Tibial artery (tissue), 4 donors: ENCODE data around the gene OPN4.
"Not testable (repeated sequence)": the region's sequence is repeated elsewhere in the genome, so short reads cannot be mapped to it uniquely, and the experiment has no call there.

Experiments
- DNase-seq, 2 donors: peaks; one replicate each; pipeline ENCODE4 v3.0.0-alpha.2; 2019
- H3K27ac ChIP-seq, 2 donors: fragments of 200-600 bp; sonication (generic) in 1 of 2; 1 replicate in 1 of 2; 2 replicates in 1 of 2; pipeline ENCODE4 v1.5.1; 2018 to 2019; ENCODE audit warnings: mild to moderate bottlenecking in 1 of 2
- H3K27me3 ChIP-seq, 2 donors: fragments of 200-600 bp; sonication (generic) in 1 of 2; one replicate each; pipeline versions ENCODE4 v1.5.1 to v1.6.0; 2016 to 2019
- H3K36me3 ChIP-seq, 3 donors: fragments of 200-600 bp; sonication (generic) in 2 of 3; one replicate each; pipeline ENCODE4 v1.5.1; 2016 to 2019; ENCODE audit warnings: mild to moderate bottlenecking in 2 of 3
- H3K4me1 ChIP-seq, 4 donors: fragments of 200-600 bp; sonication (generic) in 2 of 4; 1 replicate in 3 of 4; 2 replicates in 1 of 4; pipeline ENCODE4 v1.5.1; 2016 to 2019
- H3K4me3 ChIP-seq, 2 donors: fragments of 200-600 bp; sonication (generic) in 1 of 2; 1 replicate in 1 of 2; 2 replicates in 1 of 2; pipeline ENCODE4 v1.5.1; 2018 to 2019; ENCODE audit warnings: mild to moderate bottlenecking in 2 of 2
- H3K9me3 ChIP-seq, 3 donors: fragments of 200-600 bp; sonication (generic) in 1 of 3; one replicate each; pipeline ENCODE4 v1.5.1; 2016 to 2019
- intact Hi-C: fragments of 100-400 bp; cut with DNase I; formaldehyde crosslinking; loops from one replicate; pipeline ENCODE4 v1.15.0; 2023; ENCODE audit warnings: low total_unique reads
- TF ChIP-seq, protein P1 (sequence below), 2 experiments: fragments of 200-600 bp in 1 of 2; fragments of 450-650 bp in 1 of 2; IDR thresholded peaks; one replicate each; pipeline ENCODE4 v1.5.1; 2017 to 2019; ENCODE audit warnings: antibody characterized with exemption in 2 of 2, mild to moderate bottlenecking in 1 of 2, moderate library complexity in 1 of 2

The OPN4 gene

DNA sequence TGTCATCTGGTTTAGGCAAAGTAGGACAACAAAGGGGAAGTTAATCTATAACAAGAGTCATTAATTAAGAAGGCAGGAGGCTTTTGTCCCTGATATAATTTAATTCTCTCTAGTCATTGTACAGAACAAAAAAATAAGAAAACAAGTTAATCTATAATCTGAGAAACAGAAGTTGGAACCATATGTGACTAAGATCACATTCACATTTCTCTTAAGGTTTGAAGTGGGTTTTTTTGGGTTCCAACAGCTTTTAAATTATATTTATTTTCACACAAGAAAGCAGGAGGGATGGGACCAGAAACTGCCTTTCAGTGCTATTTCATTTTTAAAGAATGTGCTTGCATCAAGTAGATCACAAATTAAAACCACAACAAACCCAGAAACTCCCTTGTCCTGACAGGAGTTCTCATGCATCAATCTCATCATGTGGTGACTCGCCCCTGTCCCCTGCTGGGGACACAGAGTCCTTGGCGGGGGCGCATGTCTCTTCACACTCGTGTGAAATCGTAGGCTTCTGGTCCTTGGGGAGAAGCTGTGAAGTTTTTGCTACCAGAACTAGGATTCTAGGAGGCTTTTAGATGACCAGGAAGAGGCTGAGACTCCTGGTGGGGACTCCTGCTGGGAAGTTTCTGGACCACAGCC is 10.1 kb upstream of the OPN4 start:
- Histone ChIP-seq H3K27me3 (no peaks in the 10 kb centered on the region), H3K36me3 (no peaks in the 10 kb centered on the region), H3K9me3 (no peaks in the 10 kb centered on the region), H3K27ac (peak overlapping the region; percentile 46 to 58), H3K4me3 (no peak overlapping the region), H3K4me1 (peaks cover 0 to 46% (median 19%) of the 10 kb centered on the region in 4 donors)
- TF ChIP-seq, protein P1, sequence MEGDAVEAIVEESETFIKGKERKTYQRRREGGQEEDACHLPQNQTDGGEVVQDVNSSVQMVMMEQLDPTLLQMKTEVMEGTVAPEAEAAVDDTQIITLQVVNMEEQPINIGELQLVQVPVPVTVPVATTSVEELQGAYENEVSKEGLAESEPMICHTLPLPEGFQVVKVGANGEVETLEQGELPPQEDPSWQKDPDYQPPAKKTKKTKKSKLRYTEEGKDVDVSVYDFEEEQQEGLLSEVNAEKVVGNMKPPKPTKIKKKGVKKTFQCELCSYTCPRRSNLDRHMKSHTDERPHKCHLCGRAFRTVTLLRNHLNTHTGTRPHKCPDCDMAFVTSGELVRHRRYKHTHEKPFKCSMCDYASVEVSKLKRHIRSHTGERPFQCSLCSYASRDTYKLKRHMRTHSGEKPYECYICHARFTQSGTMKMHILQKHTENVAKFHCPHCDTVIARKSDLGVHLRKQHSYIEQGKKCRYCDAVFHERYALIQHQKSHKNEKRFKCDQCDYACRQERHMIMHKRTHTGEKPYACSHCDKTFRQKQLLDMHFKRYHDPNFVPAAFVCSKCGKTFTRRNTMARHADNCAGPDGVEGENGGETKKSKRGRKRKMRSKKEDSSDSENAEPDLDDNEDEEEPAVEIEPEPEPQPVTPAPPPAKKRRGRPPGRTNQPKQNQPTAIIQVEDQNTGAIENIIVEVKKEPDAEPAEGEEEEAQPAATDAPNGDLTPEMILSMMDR (IDR thresholded peaks at IDR 0.05): peak in 1 of 2 experiments; percentile 25
- intact Hi-C loops: no loop called here
- DNase-seq: peak in 1 of 2 donors; percentile 71

DNA sequence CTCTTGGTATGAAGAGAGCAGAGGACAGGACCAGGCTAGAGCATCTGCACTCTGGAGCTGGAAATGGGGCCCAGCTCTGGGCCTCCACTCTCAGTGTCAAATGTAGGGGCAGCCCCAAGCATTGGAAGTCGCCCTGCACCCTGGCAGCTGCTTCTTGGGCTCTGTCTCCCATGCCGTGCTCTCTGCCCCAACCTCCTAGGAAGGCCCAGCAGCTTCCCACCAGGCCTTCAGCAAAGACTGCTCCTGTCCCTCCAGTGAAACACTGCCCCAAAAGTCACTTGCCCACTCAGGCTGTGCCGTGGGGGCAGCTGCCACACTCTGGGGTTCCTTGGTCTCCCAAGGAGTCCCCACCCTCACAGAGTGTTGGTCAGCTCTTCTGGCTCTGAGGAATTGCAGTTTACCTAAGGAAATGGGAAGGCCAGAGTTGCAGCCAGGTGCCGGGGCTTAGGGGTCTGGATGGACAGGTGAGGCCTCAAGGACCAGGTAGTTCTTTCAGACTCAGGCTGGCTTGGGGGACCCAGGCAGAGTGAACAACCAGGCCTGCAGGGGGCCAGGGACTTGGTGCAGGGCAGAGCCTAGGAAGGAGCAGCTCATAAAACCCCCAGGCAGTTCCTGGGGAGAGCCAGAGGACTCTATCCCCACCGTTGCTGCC is 9.4 kb upstream of the OPN4 start:
- intact Hi-C loops: no loop called here
- Histone ChIP-seq H3K27ac (peak overlapping the region; percentile 46 to 58), H3K4me3 (no peak overlapping the region), H3K36me3 (no peaks in the 10 kb centered on the region), H3K4me1 (peaks cover 0 to 52% (median 25%) of the 10 kb centered on the region in 4 donors), H3K27me3 (no peaks in the 10 kb centered on the region), H3K9me3 (no peaks in the 10 kb centered on the region)
- TF ChIP-seq, protein P1 (IDR thresholded peaks at IDR 0.05): no peak
- DNase-seq: no peak

DNA sequence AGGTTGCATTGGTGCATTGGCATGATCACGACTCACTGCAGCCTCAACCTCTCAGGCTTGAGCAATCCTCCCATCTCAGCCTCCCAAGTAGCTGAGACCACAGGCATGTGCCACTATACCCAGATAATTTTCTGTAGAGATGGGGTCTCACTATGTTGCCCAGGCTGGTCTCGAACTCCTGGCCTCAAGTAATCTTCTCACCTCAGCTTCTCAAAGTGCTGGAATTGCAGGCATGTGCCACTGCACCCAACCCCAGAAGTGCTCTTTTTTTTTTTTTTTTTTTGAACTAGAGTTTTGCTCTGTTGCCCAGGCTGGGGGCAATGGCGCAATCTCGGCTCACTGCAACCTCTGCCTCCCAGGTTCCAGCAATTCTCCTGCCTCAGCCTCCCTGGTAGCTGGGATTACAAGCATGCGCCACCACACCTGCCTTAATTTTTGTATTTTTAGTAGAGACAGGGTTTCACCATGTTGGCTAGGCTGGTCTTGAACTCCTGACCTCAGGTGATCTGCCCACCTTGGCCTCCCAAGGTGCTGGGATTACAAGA is 8.7 kb upstream of the OPN4 start:
- H3K4me3 ChIP-seq, intact Hi-C loops, H3K9me3 ChIP-seq, H3K27me3 ChIP-seq, H3K36me3 ChIP-seq, H3K27ac ChIP-seq: not testable (repeated sequence)
- peak in 1 of 2 donors; percentile 12 for DNase-seq
- H3K4me1 ChIP-seq: peaks cover 0 to 60% (median 28%) of the 10 kb centered on the region in 4 donors

DNA sequence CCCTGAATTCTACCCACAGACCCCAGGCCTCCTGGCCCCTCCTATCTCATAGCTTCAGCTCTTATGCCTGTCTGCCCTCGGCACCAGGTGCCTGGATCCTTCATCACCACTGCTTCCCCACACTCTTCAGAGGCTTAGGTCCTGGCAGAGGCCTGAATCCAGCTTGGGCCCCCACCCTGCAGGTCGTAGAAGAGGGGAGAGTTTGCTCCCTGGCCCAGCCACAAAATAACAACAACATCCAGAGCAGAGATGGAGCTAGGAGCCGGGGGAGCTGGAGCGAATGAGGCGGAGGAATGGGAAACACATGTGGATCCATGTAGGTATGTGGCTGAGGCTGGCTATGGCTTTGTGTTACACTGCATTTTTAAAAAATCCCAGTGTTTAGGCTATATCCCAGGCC is 7.8 kb upstream of the OPN4 start:
- Histone ChIP-seq H3K9me3 (no peaks in the 10 kb centered on the region), H3K36me3 (no peaks in the 10 kb centered on the region), H3K4me3 (no peak overlapping the region), H3K27me3 (no peaks in the 10 kb centered on the region), H3K4me1 (peaks cover 0 to 69% (median 30%) of the 10 kb centered on the region in 4 donors), H3K27ac (no peak overlapping the region)
- TF ChIP-seq, protein P1 (IDR thresholded peaks at IDR 0.05): no peak
- intact Hi-C loops: no loop called here
- peak in 1 of 2 donors; percentile 14 for DNase-seq

DNA sequence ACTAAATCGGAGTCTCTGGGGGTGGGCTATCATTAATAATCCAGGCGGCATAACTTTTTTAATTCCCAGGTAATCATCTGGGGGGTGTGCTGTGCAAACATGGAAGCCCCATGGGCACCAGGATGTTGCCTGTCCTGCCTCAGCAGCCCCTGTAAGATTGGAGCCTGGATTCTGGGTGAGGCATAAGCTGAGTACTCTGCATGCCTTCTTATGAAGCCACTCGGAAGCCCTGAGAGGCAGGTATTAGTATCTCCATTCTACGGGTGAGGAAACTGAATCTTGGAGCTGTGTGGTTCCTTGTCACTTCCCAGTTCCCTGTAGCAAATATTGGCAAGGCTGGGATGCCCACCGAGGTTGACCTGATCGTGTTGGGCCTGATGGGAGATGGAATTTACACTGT is 7.4 kb upstream of the OPN4 start:
- TF ChIP-seq, protein P1 (IDR thresholded peaks at IDR 0.05): no peak
- Histone ChIP-seq H3K27ac (no peak overlapping the region), H3K27me3 (no peaks in the 10 kb centered on the region), H3K4me3 (no peak overlapping the region), H3K36me3 (no peaks in the 10 kb centered on the region), H3K4me1 (peaks cover 0 to 70% (median 30%) of the 10 kb centered on the region in 4 donors), H3K9me3 (no peaks in the 10 kb centered on the region)
- DNase-seq: no peak
- intact Hi-C loops: no loop called here
